OCI-LY1 (cell line): ENCODE measurements around the gene CARD6.

Experiments used
- H2AFZ ChIP-seq: fragments of 200-600 bp; sonication (generic), shearing (Covaris generic); 2 replicates; pipeline ENCODE4 v1.6.0; 2014; ENCODE audit warnings: antibody characterized with exemption, mild to moderate bottlenecking, low read length
- H3F3A ChIP-seq: fragments of 200-600 bp; sonication (generic), shearing (Covaris generic); 2 replicates; pipeline ENCODE4 v1.6.0; 2014; ENCODE audit warnings: mild to moderate bottlenecking, antibody characterized with exemption, low read length, moderate library complexity; ENCODE audit not compliant: insufficient read depth
- H3K27ac ChIP-seq: fragments of 200-600 bp; sonication (generic); 2 replicates; pipeline ENCODE4 v1.5.1; 2014; ENCODE audit warnings: low read length, mixed run types, mild to moderate bottlenecking, low read depth; ENCODE audit not compliant: poor library complexity, severe bottlenecking
- H3K27me3 ChIP-seq: fragments of 200-600 bp; sonication (generic); 2 replicates; pipeline ENCODE4 v1.6.0; 2014; ENCODE audit warnings: antibody characterized with exemption, mild to moderate bottlenecking, low read length, moderate library complexity; ENCODE audit not compliant: insufficient read depth
- H3K36me3 ChIP-seq: fragments of 200-600 bp; sonication (generic); 2 replicates; pipeline ENCODE4 v1.6.1; 2014; ENCODE audit warnings: mild to moderate bottlenecking, antibody characterized with exemption, low read length, moderate library complexity, mixed read lengths; ENCODE audit not compliant: insufficient read depth
- H3K4me1 ChIP-seq: fragments of 200-600 bp; sonication (generic); 2 replicates; pipeline ENCODE4 v1.5.1; 2014; ENCODE audit warnings: mild to moderate bottlenecking, low read length, moderate library complexity; ENCODE audit not compliant: insufficient read depth, severe bottlenecking
- H3K4me2 ChIP-seq: fragments of 200-600 bp; sonication (generic), shearing (Covaris generic); 2 replicates; pipeline ENCODE4 v1.6.1; 2014; ENCODE audit warnings: low read length
- H3K4me3 ChIP-seq: fragments of 200-600 bp; sonication (generic); 2 replicates; pipeline ENCODE4 v1.5.1; 2014; ENCODE audit warnings: low read length, low read depth, mild to moderate bottlenecking, mixed read lengths; ENCODE audit not compliant: poor library complexity, severe bottlenecking
- H3K79me2 ChIP-seq: fragments of 200-600 bp; shearing (Covaris generic); 2 replicates; pipeline ENCODE4 v1.6.1; 2016; ENCODE audit warnings: mixed run types, low read length, mixed read lengths; ENCODE audit not compliant: insufficient read depth
- H3K9ac ChIP-seq: fragments of 200-600 bp; sonication (generic), shearing (Covaris generic); 2 replicates; pipeline ENCODE4 v1.6.1; 2014; ENCODE audit warnings: mild to moderate bottlenecking, low read length, mixed read lengths
- H3K9me2 ChIP-seq: fragments of 200-600 bp; sonication (generic), shearing (Covaris generic); 2 replicates; pipeline ENCODE4 v1.6.1; 2014; ENCODE audit warnings: low read depth, mild to moderate bottlenecking, low read length, mixed read lengths
- H3K9me3 ChIP-seq: fragments of 200-600 bp; shearing (Covaris generic); 2 replicates; pipeline ENCODE4 v1.6.1; 2014; ENCODE audit warnings: low read length, mixed read lengths
- H4K20me1 ChIP-seq: fragments of 200-600 bp; sonication (generic), shearing (Covaris generic); 2 replicates; pipeline ENCODE4 v1.6.0; 2016; ENCODE audit warnings: mild to moderate bottlenecking, low read length; ENCODE audit not compliant: insufficient read depth
- EZH2 ChIP-seq: fragments of 200-600 bp; sonication (generic), shearing (Covaris generic); IDR thresholded peaks from 2 replicates; pipeline ENCODE4 v1.8.0; 2017; ENCODE audit warnings: borderline replicate concordance, mixed run types, mild to moderate bottlenecking, antibody characterized with exemption, low read length, moderate library complexity, mixed read lengths
- TF ChIP-seq, protein P1 (sequence below): fragments of 200-600 bp; sonication (generic), shearing (Covaris generic); IDR thresholded peaks from 2 replicates; pipeline ENCODE4 v1.5.1; 2017; ENCODE audit warnings: mild to moderate bottlenecking, antibody characterized with exemption, low read length, moderate library complexity, mixed read lengths

The CARD6 gene

DNA sequence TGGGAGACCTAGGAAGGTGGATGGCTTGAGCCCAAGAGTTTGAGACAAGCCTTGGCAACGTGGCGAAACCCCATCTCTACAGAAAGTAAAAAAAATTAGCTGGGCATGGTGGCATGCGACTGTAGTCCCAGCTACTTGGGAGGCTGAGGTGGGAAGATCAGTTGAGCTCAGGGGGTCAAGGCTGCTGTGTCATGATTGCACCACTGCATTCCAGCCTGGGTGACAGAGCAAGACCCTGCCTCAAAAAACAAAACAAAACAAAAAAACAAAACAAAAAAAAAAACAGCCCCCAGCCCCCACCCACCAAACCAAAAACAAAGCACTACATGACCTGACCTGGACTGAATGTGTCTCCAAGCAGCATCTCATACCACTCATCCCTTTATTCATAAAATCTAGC, 34.8 kb downstream of the CARD6 start:
- Histone ChIP-seq H3K27me3 (no peaks in the 10 kb centered on the region), H4K20me1 (no peaks in the 10 kb centered on the region), H2AFZ (no peak overlapping the region), H3K9ac (no peak overlapping the region), H3K79me2 (no peaks in the 10 kb centered on the region), H3K36me3 (no peaks in the 10 kb centered on the region), H3K9me3 (0 out of 2 replicates have a peak, but pooled peaks cover 3% of the 10 kb centered on the region), H3K27ac (no peak overlapping the region), H3F3A (no peaks in the 10 kb centered on the region), H3K4me2 (no peak overlapping the region), H3K9me2 (no peaks in the 10 kb centered on the region), H3K4me1 (no peaks in the 10 kb centered on the region), H3K4me3 (no peak overlapping the region)
- TF ChIP-seq EZH2, result no peak
- TF ChIP-seq, protein P1, sequence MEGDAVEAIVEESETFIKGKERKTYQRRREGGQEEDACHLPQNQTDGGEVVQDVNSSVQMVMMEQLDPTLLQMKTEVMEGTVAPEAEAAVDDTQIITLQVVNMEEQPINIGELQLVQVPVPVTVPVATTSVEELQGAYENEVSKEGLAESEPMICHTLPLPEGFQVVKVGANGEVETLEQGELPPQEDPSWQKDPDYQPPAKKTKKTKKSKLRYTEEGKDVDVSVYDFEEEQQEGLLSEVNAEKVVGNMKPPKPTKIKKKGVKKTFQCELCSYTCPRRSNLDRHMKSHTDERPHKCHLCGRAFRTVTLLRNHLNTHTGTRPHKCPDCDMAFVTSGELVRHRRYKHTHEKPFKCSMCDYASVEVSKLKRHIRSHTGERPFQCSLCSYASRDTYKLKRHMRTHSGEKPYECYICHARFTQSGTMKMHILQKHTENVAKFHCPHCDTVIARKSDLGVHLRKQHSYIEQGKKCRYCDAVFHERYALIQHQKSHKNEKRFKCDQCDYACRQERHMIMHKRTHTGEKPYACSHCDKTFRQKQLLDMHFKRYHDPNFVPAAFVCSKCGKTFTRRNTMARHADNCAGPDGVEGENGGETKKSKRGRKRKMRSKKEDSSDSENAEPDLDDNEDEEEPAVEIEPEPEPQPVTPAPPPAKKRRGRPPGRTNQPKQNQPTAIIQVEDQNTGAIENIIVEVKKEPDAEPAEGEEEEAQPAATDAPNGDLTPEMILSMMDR, result no peak

DNA sequence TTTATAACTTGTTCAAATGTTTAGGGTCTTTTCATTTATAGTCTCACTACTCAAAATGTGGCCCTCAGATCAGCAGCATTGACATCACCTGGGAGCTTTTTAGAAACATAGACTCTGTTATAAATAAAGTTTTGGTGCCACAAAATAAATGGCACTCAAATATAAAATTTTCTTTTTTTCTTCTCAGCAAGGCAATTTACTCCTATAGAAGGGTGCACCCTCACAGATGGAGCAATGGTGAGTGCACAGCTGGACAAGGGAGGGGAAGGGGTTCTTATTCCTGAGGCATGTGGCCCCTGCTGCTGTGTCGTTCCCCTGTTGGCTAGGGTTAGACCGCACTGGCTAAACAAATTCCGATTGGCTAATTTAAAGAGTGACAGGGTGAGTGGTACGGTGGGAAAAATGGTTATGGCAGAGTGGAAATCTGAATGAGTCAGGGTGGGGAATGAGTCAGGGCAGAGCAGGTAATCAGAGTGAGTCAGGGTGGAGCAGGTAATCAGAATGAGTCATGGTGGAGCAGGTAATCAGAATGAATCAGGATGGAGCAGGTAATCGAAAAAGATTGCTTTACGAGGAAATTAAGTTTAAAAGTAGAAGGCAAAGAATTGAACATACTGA, 36.3 kb downstream of the CARD6 start:
- H3K27ac ChIP-seq, result no peak overlapping the region
- TF ChIP-seq, protein P1, result no peak
- no peak for TF ChIP-seq EZH2

DNA sequence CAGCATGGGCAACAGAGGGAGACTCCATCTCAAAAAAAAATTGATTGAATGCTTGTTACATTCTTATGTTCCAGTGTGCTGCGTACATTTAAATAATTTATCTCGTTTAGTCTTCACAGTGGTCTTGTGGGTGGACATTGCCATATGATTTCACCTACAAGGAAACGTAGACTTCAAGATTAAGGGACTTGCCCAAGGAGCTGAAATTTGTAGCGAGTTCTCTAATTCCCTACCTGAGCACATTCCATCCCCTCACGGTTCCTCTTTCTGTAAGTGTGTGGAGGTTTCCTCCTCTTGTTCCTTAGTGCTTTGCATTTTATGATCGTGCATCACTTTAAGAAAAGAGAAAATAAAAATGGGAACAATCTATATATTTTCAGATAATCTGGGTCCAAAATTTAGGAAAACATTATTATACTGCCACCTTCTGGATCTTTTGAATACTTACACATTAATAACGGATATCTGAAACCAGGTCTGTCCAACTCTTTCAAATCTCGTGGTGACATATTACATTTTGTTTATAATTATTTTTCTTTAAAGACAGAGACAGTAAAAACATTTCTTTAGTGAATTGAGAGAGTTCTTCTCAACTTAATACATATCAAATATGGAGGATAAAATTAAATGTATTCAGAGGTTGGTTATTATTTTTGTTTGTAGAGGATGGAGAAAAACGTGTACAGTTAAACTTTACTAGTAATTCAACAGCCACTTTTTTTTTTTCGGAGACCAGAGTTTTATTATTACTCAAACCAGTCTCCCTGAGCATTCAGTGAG, 38.2 kb downstream of the CARD6 start:
- H3K9ac ChIP-seq, result no peak overlapping the region
- H3K79me2 ChIP-seq, result no peaks in the 10 kb centered on the region
- no peaks in the 10 kb centered on the region; the same call in 1 of the 2 replicates for H3K27me3 ChIP-seq
- no peaks in the 10 kb centered on the region for H4K20me1 ChIP-seq
- TF ChIP-seq, protein P1, result peak; percentile 67
- TF ChIP-seq EZH2, result no peak
- no peaks in the 10 kb centered on the region for H3F3A ChIP-seq
- no peaks in the 10 kb centered on the region; the same call in 1 of the 2 replicates for H3K36me3 ChIP-seq
- H3K27ac ChIP-seq, result no peak overlapping the region
- 0 out of 2 replicates have a peak, but pooled peaks cover 3% of the 10 kb centered on the region for H3K9me3 ChIP-seq
- H3K4me1 ChIP-seq, result no peaks in the 10 kb centered on the region
- no peaks in the 10 kb centered on the region for H3K9me2 ChIP-seq
- no peak overlapping the region for H3K4me2 ChIP-seq
- H2AFZ ChIP-seq, result no peak overlapping the region
- no peak overlapping the region for H3K4me3 ChIP-seq

More for the DNA sequence above, 36.3 kb downstream of the CARD6 start:
- H3K36me3 ChIP-seq, result no peaks in the 10 kb centered on the region
- no peak overlapping the region for H3K4me3 ChIP-seq
- H4K20me1 ChIP-seq, result no peaks in the 10 kb centered on the region
- no peak overlapping the region for H3K9ac ChIP-seq
- no peaks in the 10 kb centered on the region for H3K79me2 ChIP-seq
- H3K27me3 ChIP-seq, result no peaks in the 10 kb centered on the region; the same call in 1 of the 2 replicates
- no peaks in the 10 kb centered on the region for H3K9me2 ChIP-seq
- H3F3A ChIP-seq, result no peaks in the 10 kb centered on the region
- 0 out of 2 replicates have a peak, but pooled peaks cover 3% of the 10 kb centered on the region for H3K9me3 ChIP-seq
- no peak overlapping the region for H3K4me2 ChIP-seq
- H2AFZ ChIP-seq, result no peak overlapping the region
- H3K4me1 ChIP-seq, result no peaks in the 10 kb centered on the region
